Myocyte (in vitro differentiated cells): ENCODE measurements around the gene RNU5D-1. TPM values are rescaled to one million over a fixed set of nuclear protein-coding genes. Genes with fewer than 3 reads are reported as not detected.
"Not testable (repeated sequence)": the region's sequence is repeated elsewhere in the genome, so short reads cannot be mapped to it uniquely, and the experiment has no call there.

Experiments used
- DNase-seq: peaks from one replicate; pipeline ENCODE4 v3.0.0-alpha.2; 2012; ENCODE audit warnings: low read depth
- total RNA-seq: library from RNA; depleted of rRNA; stranded (reverse); fragments of >200 nt; gene quantifications from 2 replicates; pipeline ENCODE4 v1.2.3, GENCODE V29; 2014

RNU5D-1 gene
- total RNA-seq, 1 donor from 2014 or later: not detected

DNA sequence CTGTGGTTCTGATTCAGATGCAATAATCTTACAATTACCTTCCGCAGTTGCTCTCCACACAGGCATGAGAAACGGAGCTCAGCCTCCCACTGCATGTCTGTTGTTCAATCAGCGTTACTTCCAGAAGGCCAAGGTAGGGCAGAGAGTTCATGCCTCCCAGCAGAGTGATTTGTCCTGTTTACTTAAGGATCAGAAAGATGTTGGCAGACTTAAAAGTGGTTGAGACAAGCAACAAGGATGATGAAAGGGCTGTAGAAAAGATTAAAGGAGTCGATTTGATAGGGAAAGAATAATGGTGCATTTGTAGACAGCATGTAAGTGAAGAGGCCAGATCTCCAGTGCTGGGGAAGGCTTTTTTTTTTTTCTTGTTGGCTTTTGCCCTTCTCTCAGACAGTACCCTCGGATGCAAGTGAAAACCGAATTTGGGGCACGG is 29.8 kb downstream of the RNU5D-1 start:
- DNase-seq: no peak

DNA sequence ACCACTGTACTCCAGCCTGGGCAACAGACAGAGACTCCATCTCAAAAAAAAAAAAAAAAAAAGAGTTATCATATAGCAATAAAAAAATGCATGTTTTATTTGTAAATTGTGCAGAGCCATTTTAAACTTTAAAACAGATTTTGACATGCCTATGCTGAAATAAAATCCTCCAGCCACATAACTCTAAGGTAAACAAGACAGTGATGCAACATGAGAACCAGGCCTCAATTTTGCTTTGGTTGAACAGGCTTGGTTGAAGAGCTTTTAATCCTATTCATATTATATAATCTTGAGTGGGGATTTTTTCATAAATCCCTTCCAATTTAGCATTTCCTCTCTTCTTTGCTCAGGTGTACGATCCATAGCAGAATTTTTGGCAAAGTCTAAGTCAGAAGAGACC is 30.4 kb downstream of the RNU5D-1 start:
- no peak for DNase-seq

DNA sequence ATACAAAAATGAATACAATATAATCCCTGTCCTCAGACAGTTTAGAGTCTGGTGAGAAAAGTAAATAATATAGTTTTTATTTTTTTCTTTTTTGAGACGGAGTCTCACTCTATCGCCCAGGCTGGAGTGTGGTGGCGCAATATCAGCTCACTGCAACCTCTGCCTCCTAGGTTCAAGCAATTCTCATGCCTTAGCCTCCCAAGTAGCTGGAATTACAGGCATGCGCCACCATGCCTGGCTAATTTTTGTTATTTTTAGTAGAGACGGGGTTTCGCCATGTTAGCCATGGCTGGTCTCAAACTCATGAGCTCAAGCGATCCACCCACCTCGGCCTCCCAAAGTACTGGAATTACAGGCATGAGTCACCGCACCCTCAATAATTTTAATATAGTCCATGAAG is 31.6 kb downstream of the RNU5D-1 start:
- DNase-seq: not testable (repeated sequence)

DNA sequence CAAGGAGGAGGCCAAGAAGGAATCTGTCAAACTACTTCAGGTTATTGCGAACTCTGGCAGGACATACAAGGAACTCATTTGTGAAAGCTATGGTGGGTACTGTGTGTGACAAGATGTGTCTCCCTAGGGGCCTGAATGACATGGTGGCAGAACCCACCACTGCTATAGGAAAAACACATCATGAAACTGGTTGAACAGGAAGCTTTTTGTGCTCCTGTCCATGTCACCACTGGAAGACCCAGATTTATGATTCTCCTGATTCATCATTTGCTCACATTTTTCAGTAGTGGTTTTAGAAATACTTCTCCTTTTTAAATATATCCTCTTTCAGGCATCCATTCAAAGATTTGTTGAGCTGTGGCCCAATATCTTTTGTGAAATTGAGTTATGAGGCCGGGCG is 32.8 kb downstream of the RNU5D-1 start:
- DNase-seq: no peak

DNA sequence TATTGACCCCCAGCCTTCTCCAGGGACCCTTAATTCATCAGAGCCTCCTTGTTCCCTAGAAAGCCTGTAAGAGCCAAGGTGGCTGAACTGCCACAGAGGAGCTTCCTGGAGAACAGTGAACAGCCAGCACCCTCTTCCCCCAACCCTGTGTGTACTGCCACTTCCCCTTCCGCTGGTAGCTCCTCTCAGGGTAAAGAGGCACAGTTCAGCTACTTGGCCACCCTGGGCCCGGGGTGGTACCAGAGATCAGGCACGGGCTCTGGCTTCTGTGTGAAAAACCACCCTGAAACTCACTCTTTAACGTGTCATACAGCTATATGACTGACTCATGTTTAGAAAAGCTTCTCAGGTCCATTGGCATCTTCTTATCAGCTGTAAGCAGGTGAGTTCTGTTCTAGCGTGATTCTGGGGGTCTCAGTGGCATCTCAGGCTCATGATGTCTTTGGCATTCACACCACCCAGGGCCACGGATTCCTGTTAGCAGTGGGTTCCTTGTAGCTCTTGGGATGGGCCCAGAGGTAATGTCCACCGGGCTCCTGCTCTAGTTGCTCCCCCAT is 34.1 kb downstream of the RNU5D-1 start:
- no peak for DNase-seq

DNA sequence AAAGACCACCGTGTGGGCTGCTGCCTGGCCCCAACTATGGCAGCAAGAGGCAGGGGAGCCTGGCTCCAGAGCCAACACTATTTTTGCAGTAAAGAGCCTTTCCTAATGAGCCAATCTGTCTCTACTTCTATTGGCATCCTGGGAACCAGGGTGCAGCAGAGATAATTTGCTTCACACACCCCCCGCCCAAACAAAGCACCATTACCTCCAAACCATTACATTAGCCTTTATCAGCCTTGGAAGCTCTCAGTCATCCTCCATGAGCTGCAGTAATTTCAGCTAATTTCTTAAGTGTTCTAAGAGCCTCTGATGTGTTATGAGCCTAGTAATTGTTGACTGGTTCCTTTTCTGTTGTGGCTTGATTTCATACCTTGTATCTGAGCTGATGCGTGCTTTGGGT is 34.9 kb downstream of the RNU5D-1 start:
- no peak for DNase-seq

DNA sequence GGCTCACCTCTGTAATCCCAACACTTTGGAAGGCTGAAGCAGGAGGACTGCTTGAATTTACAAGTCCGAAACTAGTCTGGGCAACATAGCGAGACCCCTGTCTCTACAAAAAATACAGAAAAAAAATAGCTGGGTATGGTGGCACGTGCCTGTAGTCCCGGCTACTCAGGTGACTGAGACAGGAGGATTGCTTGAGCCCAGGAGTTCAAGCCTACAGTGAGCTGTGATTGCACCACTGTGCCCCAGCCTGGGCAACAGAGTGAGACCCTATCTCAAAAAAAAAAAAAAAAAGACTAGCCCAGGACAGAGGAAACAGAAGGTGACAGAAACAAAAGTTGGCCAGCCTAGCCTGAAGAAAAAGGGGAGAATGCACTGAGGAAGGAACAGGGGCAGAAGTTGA is 35.3 kb downstream of the RNU5D-1 start:
- DNase-seq: no peak

DNA sequence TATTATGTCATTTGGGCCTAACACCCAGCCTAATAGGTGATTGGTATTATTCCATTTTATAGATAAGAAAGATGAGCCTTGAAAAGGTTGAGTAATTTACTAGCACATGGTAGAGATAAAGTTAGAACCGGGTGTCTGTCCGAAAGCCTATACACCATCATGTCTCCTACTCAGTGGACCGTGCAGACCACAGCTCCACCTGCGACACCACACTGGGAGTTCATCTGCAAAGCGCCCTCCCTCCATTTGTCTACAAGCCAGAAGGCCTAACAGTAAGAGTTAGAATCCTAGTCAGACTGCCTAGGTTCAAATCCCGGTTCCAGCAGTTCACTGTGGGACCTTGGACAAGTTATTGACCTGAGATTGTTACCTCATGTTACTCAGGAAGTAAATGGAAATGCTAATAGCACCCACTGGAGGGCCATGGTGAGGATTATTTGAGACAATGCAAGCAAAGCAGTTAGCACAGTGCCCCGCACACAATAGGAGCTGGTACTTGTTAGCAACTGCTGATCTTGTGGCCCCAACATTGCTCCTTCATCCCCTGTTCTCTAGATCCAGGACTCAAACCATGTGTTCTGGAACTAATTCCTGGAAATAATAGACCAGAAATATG is 36.0 kb downstream of the RNU5D-1 start:
- no peak for DNase-seq

DNA sequence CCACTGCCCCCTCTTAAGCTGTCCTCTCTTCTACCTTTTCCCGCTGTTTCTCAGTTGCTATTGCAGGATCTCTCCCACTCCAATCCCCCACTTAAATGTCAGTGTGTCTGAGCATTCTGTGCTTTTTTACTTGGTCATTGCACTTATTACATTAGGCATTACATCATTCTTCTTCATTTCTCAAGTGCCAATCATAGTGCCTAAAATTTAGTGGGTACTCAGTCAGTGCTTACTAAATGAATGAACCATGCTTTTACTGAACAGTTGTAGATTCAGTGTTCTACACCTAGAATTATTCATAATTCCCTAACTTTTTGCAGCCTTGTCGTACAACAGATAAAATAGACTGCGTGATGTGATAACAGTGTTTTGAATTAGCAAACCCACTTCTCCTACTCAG is 37.1 kb downstream of the RNU5D-1 start:
- DNase-seq: no peak

DNA sequence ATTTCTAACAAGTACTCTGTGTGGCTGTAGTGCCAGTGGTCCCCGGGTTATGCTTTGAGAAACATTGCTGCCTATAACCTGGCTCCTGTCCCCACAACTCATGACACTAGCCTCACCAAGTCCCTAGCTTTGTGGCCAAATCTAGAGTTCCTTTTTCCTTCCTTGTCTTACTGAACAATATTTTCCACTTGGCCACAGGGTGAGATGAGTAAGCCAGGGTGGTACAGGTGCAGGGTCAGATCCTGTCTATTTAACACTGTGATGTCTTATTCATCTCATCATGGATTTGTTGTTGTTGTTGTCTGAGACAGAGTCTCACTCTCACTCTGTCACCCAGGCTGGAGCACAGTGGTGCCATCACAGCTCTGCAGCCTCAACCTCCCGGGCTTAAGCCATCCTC is 37.8 kb downstream of the RNU5D-1 start:
- DNase-seq: no peak

DNA sequence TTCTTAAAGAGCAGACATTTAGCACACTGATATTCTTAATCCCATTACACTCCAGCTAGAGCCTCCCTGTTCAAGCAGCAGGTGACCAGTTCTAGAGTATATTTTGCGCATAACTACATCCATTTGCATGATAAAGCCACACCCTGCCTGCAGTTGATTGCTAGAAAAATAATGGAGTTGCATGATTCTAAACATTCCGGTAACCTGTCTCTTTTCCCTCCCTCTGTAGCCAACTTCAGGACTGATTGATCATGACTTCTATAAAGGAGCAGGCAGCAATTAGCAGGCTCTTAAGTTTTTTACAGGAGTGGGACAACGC is 41.6 kb downstream of the RNU5D-1 start:
- DNase-seq: no peak

DNA sequence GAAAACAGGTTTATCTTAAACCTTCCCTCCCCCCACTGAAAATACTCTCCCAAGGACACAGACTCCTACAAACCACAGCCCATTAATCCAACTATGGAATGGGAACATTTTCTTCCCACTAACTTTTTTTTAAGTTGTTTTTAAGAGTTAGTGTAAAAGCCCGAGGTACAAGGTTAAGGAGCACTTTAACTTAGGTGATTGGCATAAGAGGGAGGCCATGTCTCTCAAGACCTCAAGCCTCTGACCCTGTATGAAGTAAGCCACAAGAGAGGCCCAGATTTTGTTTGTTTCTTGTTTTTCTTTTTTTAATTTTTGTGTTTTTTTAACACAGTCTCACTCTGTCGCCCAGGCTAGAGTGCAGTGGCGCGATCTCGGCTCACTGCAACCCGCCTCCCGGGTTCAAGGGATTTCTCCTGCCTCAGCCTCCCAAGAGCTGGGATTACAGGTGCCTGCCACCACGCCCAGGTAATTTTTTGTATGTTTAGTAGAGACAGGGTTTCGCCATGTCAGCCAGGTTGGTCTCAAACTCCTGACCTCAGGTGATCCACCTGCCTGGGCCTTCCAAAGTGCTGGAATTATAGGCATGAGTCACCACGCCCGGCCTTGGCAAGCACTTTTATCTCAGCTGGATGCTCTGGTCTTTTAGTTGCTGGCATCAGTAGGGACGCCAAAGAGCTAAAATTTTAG is 42.1 kb downstream of the RNU5D-1 start:
- DNase-seq: no peak

DNA sequence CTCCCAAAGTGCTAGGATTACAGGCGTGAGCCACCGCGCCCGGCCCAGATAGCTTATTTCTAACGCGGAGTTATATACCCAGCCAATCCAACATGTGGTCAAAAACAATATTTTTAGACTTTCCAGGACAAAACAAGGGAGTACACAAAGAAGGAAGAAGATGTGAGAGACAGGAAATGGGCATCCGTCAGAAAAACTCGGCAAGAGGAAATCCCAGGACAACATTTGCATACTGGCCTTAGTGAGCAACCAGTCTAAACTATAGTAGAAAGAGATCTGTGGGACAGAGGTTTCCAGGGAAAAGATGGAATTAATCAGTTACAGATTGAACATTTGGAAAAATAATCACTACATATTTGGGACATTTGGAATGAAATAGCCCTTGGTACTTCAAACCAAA is 45.1 kb downstream of the RNU5D-1 start:
- no peak for DNase-seq

DNA sequence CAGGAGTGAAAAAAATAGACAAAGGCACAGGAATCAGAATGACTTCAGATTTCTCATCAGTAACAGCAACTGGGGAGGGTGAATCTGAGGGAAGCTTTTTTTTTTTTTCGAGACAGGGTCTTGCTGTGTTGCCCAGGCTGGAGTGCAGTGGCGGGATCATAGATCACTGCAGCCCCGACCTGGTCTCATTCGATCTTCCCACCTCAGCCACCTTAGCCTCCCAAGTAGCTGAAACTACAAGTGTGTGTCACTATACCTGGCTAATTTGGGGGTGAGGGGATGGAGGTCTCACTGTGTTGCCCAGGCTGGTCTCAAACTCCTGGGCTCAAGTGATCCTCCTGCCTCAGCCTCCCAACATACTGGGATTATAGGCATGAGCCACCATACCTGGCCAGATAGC is 45.8 kb downstream of the RNU5D-1 start:
- DNase-seq: no peak

DNA sequence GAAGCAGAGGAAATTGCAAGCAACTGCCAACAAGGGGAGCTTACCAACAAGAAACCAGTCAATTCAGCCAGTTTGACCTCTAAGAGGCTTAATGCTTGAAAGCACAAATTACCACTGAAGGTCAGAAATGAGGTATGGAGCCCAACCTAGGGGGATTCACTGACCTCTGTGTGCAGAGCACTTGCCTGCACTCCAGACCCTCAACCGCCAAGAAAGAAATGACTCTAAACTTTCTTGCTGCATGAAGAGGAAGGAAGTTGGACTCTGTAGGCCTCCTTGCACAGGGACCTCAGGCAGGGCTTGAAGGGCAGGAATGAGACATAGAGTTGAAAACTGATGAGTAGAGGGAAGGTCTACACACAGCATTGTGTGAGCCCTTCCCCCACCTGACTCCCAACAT is 46.4 kb downstream of the RNU5D-1 start:
- DNase-seq: no peak

DNA sequence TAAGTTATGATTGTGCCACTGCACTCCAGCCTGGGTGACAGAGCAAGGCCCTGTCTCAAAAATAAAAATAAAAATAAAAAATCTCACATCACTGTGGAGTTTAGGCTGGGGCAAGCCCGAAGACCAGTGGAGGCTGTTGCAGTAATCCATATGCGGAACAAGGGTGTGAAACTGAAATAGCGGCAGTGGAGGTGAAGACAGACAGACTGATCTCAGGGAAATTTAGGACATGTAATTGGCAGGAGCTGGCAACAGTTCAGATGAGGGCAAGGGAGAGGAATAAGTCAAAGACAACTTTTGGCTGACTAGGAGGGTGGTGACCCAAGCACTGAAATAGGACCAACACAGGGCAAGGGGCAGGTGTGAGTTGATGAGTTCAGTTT is 48.1 kb downstream of the RNU5D-1 start:
- no peak for DNase-seq

DNA sequence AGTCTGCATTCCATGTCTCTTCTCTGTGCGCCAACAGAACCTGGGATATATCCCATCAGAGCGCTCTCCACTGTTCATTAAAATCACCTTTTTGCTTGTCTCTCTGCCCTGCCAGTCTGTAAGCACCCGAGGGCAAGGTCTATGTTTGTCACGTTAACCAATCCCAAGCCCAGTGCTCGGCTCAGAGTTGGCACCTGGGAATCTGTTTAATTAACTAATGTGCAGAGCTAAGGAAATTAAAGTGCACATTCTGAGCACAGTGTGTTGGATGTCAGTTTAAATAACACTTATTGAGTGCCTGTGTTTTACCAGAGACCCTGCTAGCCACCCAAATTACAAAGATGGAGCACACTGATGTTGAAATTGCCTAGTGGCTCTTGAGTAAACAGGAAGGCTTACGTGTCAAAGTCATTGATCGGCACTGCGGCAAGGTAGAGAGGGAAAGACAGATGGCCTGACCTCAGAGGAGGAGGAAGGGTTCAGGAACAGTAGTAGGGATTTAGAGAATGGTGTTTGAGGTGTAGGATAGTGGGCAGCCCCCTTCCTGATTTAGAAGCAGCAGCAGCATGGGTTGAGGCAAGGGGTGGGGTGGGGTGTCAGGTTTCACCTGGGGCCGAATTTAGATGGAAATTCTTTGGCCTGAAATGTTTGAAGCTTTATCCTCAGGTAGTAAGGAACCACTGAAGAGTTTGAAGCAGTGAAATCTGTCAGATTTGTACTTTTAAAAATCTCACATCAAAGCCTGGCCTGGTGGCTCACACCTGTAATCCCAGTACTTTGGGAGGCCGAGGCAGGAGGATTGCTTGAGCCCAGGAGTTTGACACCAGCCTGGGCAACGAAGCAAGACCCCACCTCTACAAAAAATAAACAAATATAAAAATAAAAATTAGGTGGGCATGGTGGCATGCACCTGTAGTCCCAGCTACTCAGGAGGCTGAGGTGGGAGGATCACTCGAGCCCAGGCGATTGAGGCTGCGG is 48.8 kb downstream of the RNU5D-1 start:
- peak; percentile 37 for DNase-seq

Other genes starting within 250 kb of the RNU5D-1 start
- 20.8 and 25.5 TPM in 2 replicates for gene TMEM53, start 56.7 kb downstream of the RNU5D-1 start, total RNA-seq
- gene ARMH1, start 56.5 kb downstream of the RNU5D-1 start, total RNA-seq: 7.0 and 13.9 TPM in 2 replicates
- 0.13 and 0.36 TPM in 2 replicates for gene KIF2C, start 8.7 kb upstream of the RNU5D-1 start, total RNA-seq
- gene RPS8, start 44.4 kb upstream of the RNU5D-1 start, total RNA-seq: 1,824 and 2,185 TPM in 2 replicates
- 0.59 TPM in 1 of 2 replicates, not detected in the other for gene BEST4, start 57.0 kb upstream of the RNU5D-1 start, total RNA-seq
- gene PLK3, start 69.2 kb upstream of the RNU5D-1 start, total RNA-seq: 40.0 and 72.5 TPM in 2 replicates
- not detected in 2 replicates for gene DYNLT4, start 76.2 kb upstream of the RNU5D-1 start, total RNA-seq
- 5.4 and 20.8 TPM in 2 replicates for gene BTBD19, start 77.4 kb upstream of the RNU5D-1 start, total RNA-seq
- gene PTCH2, start 112.1 kb upstream of the RNU5D-1 start, total RNA-seq: 0.05 and 0.51 TPM in 2 replicates